HCT116 (cell line): ENCODE data around the gene TANC1.

ENCODE experiments used
- CEBPB ChIP-seq: IDR thresholded peaks from 2 replicates; pipeline ENCODE4 v1.6.1; 2012; ENCODE audit warnings: low read depth
- EZH2 ChIP-seq: fragments of 200-600 bp; sonication (generic); IDR thresholded peaks from 2 replicates; pipeline ENCODE4 v1.6.1; 2017; ENCODE audit warnings: antibody characterized with exemption, mixed run types
- POLR2A ChIP-seq: IDR thresholded peaks from 2 replicates; pipeline ENCODE4 v1.7.0; 2011; ENCODE audit warnings: borderline replicate concordance; ENCODE audit not compliant: insufficient read depth, insufficient read length; ENCODE audit errors: extremely low read depth
- TF ChIP-seq, protein P1 (sequence below), 3 experiments: fragments of 200-600 bp in 1 of 3; sonication (generic) in 1 of 3; IDR thresholded peaks in 2 of 3; conservative IDR thresholded peaks in 1 of 3; 2 replicates each; pipeline ENCODE4 v1.5.1; 2012 to 2017; ENCODE audit warnings: low read depth in 2 of 3, low read length in 2 of 3, antibody characterized with exemption in 1 of 3, borderline replicate concordance in 1 of 3, control low read depth in 1 of 3, mild to moderate bottlenecking in 1 of 3, mixed read lengths in 1 of 3, mixed run types in 1 of 3, moderate library complexity in 1 of 3; ENCODE audit not compliant: insufficient read depth in 1 of 3

- TF ChIP-seq CEBPB (no peak), EZH2 (no peak), POLR2A (no peak)
- TF ChIP-seq, protein P1, sequence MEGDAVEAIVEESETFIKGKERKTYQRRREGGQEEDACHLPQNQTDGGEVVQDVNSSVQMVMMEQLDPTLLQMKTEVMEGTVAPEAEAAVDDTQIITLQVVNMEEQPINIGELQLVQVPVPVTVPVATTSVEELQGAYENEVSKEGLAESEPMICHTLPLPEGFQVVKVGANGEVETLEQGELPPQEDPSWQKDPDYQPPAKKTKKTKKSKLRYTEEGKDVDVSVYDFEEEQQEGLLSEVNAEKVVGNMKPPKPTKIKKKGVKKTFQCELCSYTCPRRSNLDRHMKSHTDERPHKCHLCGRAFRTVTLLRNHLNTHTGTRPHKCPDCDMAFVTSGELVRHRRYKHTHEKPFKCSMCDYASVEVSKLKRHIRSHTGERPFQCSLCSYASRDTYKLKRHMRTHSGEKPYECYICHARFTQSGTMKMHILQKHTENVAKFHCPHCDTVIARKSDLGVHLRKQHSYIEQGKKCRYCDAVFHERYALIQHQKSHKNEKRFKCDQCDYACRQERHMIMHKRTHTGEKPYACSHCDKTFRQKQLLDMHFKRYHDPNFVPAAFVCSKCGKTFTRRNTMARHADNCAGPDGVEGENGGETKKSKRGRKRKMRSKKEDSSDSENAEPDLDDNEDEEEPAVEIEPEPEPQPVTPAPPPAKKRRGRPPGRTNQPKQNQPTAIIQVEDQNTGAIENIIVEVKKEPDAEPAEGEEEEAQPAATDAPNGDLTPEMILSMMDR (IDR thresholded peaks at IDR 0.05 in 2 of 3, conservative IDR thresholded peaks at IDR 0.05 in 1 of 3; ENCODE audit: borderline replicate concordance in 1 of 3, insufficient read depth in 1 of 3, low read depth in 2 of 3, low read length in 2 of 3) = no peak
Measured at GRCh38 chr2:158990397-158991214, 22.2 kb downstream of the TANC1 start.
